ENCODE results near the gene ABCC2.

GRCh38 chr10:99835947-99836346 lies 53.5 kb downstream of the ABCC2 start:
- TF ChIP-seq CTCF (IDR thresholded peaks at IDR 0.05) (no peak), ZFX (IDR thresholded peaks at IDR 0.05; ENCODE audit: borderline replicate concordance) (no peak)

Measured in 22Rv1 (cell line).